ENCODE data around the gene OR13A1.
"Not testable (repeated sequence)": the region's sequence is repeated elsewhere in the genome, so short reads cannot be mapped to it uniquely, and the experiment has no call there.

The OR13A1 gene

GRCh38 chr10:45280113-45280760 is 35.2 kb downstream of the OR13A1 start:
- DNase-seq, result no peak

GRCh38 chr10:45279682-45280081 is 35.7 kb downstream of the OR13A1 start:
- no peak for DNase-seq

- no peak for DNase-seq
These were observed 36.4 kb downstream of the OR13A1 start for GRCh38 chr10:45278860-45279498.

- not testable (repeated sequence) for DNase-seq
These were observed 39.3 kb downstream of the OR13A1 start for GRCh38 chr10:45276146-45276545.

- DNase-seq, result no peak
These were observed 41.0 kb downstream of the OR13A1 start for GRCh38 chr10:45274364-45274763.

- DNase-seq, result not testable (repeated sequence)
These were observed 47.6 kb downstream of the OR13A1 start for GRCh38 chr10:45267777-45268176.

- no peak for DNase-seq
These were observed 49.4 kb downstream of the OR13A1 start for GRCh38 chr10:45265996-45266395.

- no peak for DNase-seq
These were observed 53.5 kb downstream of the OR13A1 start for GRCh38 chr10:45261946-45262345.

- DNase-seq, result no peak
These were observed 54.1 kb downstream of the OR13A1 start for GRCh38 chr10:45261243-45261775.

- DNase-seq, result not testable (repeated sequence)
These were observed 54.8 kb downstream of the OR13A1 start for GRCh38 chr10:45260635-45261034.

- DNase-seq, result not testable (repeated sequence)
These were observed 55.5 kb downstream of the OR13A1 start for GRCh38 chr10:45259786-45260495.

GRCh38 chr10:45257600-45257999 is 57.8 kb downstream of the OR13A1 start:
- DNase-seq, result no peak

- no peak for DNase-seq
These were observed 59.2 kb downstream of the OR13A1 start for GRCh38 chr10:45256246-45256645.

GRCh38 chr10:45255706-45256105 is 59.7 kb downstream of the OR13A1 start:
- no peak for DNase-seq

GRCh38 chr10:45254892-45255291 is 60.5 kb downstream of the OR13A1 start:
- DNase-seq, result no peak

GRCh38 chr10:45253183-45253914 is 62.1 kb downstream of the OR13A1 start:
- DNase-seq, result no peak

Data from NCI-H187 (cell line).